Common myeloid progenitor, CD34-positive (primary cell): ENCODE measurements around the gene RIC8A.

ENCODE experiments used
- CTCF ChIA-PET: fragments of 350-600 bp; sonication (Branson Sonifier 250); formaldehyde crosslinking; loops from one replicate; lab custom pipeline; 2021; ENCODE audit warnings: antibody characterized with exemption; lab: Charles Lee
- POLR2A ChIA-PET: fragments of 350-600 bp; sonication (Branson Sonifier 250); formaldehyde crosslinking; loops from one replicate; lab custom pipeline; 2021; ENCODE audit warnings: antibody characterized with exemption; lab: Charles Lee
- DNase-seq, 3 donors: peaks; one replicate each; pipeline versions ENCODE4 v3.0.0 to v3.0.0-alpha.2; 2013
- H3K27ac ChIP-seq, 2 experiments: 1 replicate in 1 of 2; 2 replicates in 1 of 2; pipeline ENCODE4 v1.7.0; 2013; ENCODE audit warnings: inconsistent platforms in 2 of 2, low read length in 2 of 2, mild to moderate bottlenecking in 2 of 2, low read depth in 1 of 2, moderate library complexity in 1 of 2; ENCODE audit not compliant: severe bottlenecking in 2 of 2, insufficient read depth in 1 of 2, poor library complexity in 1 of 2
- H3K27me3 ChIP-seq, 5 experiments: replicated peaks in 2 of 5; 1 replicate in 3 of 5; 2 replicates in 2 of 5; pipeline versions ENCODE4 v1.6.1 to v1.7.0; 2013; ENCODE audit warnings: low read length in 4 of 5, mild to moderate bottlenecking in 2 of 5, moderate library complexity in 2 of 5, inconsistent platforms in 1 of 5; ENCODE audit not compliant: insufficient read depth in 5 of 5, control insufficient read depth in 4 of 5
- H3K36me3 ChIP-seq, 4 experiments: 1 replicate in 2 of 4; 2 replicates in 2 of 4; pipeline versions ENCODE4 v1.6.1 to v1.7.0; 2013; ENCODE audit warnings: low read length in 3 of 4, control low read depth in 1 of 4, mild to moderate bottlenecking in 1 of 4; ENCODE audit not compliant: control insufficient read depth in 4 of 4, insufficient read depth in 4 of 4
- H3K4me1 ChIP-seq, 4 experiments: 1 replicate in 3 of 4; 2 replicates in 1 of 4; pipeline versions ENCODE4 v1.6.1 to v1.7.1; 2013; ENCODE audit warnings: low read length in 3 of 4, mild to moderate bottlenecking in 3 of 4, control low read depth in 1 of 4, inconsistent platforms in 1 of 4, moderate library complexity in 1 of 4; ENCODE audit not compliant: control insufficient read depth in 4 of 4, insufficient read depth in 4 of 4; ENCODE audit errors: control extremely low read depth in 1 of 4
- H3K4me3 ChIP-seq, 7 experiments: 1 replicate in 4 of 7; 2 replicates in 3 of 7; pipeline versions ENCODE4 v1.5.1 to v1.7.0; 2013; ENCODE audit warnings: mild to moderate bottlenecking in 7 of 7, low read length in 6 of 7, moderate library complexity in 6 of 7, inconsistent platforms in 2 of 7, low read depth in 2 of 7, control low read depth in 1 of 7; ENCODE audit not compliant: insufficient read depth in 4 of 7, control insufficient read depth in 1 of 7; ENCODE audit errors: extremely low read depth in 1 of 7
- H3K9me3 ChIP-seq, 5 experiments: 1 replicate in 4 of 5; 2 replicates in 1 of 5; pipeline versions ENCODE4 v1.6.1 to v1.7.1; 2013; ENCODE audit warnings: low read length in 4 of 5, mild to moderate bottlenecking in 2 of 5, inconsistent platforms in 1 of 5, low read depth in 1 of 5, moderate library complexity in 1 of 5; ENCODE audit not compliant: control insufficient read depth in 4 of 5, insufficient read depth in 2 of 5; ENCODE audit errors: control extremely low read depth in 1 of 5
- WGBS: methylation state at CpG from one replicate; pipeline ENCODE4 v1.1.5; 2013; ENCODE audit not compliant: insufficient coverage; 5-methylcytosine and 5-hydroxymethylcytosine counted together

RIC8A gene

DNA sequence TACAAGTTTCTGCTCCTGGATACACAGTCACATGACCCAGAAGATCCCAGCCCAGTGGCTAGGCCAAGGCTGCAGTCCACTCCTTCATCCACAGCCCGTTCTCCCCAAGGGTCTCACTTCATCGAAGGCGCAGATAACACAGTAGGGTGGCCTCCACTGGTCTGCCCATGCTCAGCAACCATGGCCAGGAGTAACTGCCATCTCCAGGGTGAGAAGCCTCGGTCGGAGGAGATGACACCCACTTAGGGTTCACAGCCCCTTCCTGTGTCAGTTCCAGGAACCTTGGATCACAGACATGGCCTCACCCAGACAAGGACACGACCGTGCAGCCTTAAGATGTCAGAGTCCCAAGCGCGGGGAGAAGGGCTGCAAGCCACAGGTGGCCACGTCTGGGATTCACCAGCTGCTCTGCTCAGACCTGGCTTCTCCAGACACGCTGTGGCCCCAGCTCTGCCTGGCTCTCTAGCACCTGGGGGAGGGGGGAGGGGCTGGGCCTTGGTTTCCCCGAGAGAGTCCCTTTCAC lies 2.9 kb upstream of the RIC8A start:
- Histone ChIP-seq H3K9me3 (no peaks in the 10 kb centered on the region), H3K27ac (no peak overlapping the region), H3K4me3 (no peak overlapping the region), H3K4me1 (peaks cover 13 to 69% (median 59%) of the 10 kb centered on the region in 4 experiments), H3K36me3 (peaks cover 2 to 35% (median 20%) of the 10 kb centered on the region in 4 experiments), H3K27me3 (no peaks in the 10 kb centered on the region)
- ChIA-PET POLR2A (no interaction called here), CTCF (interaction anchor here (0.6 to 0.8 kb wide), 2 partner anchors 56 to 323 kb away, joined by 3 read pairs; no protein-coding TSS in a partner anchor)
- DNase-seq, result no peak
- 88% methylated on average over 10 of the region's 12 CpGs for WGBS

DNA sequence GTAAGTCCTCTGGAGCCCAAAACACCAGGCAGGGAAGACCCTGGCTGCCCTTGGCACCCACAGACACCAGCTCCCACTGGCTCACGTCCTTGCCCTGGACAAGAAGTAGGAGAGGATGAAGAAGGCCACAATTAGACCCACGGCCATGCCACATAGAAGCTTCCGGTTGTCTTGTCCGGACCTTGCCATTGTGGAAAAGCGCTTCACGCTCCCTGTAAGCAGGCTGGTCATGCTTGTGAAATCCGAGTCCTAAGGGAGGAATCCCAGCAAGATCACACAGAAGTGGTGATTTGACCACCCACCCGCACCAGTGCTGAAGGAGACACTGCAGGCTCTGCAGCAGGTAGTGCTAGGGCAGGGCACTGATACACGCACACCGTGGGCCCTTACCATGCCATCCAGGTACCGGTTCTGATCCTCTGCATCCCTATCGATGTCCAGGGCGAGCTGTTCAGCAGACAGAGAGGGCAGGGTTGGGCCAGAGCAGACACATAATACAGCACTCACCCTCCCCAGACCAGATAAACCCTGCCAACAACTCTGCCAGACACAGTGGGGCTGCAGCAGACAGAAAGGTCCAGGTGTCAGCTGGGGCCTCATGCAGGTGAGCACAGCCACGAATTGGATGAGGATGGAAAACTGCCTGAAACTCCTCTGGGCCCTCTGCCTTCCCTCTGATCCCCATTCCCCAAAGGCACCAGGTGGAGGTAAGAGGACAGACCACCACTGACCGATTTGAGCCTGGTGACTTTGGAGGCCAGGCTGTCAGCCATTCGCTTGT lies 2.1 kb upstream of the RIC8A start:
- DNase-seq, result no peak
- H3K27ac ChIP-seq, result no peak overlapping the region
- no peak overlapping the region for H3K4me3 ChIP-seq
- WGBS, result 97% methylated on average over 14 of the region's 16 CpGs
- ChIA-PET POLR2A (no interaction called here), CTCF (interaction anchor here (0.6 to 0.8 kb wide), 2 partner anchors 55 to 322 kb away, joined by 3 read pairs; no protein-coding TSS in a partner anchor)
- peaks cover 13 to 77% (median 64%) of the 10 kb centered on the region in 4 experiments for H3K4me1 ChIP-seq
- no peaks in the 10 kb centered on the region for H3K27me3 ChIP-seq
- H3K36me3 ChIP-seq, result peaks cover 2 to 43% (median 26%) of the 10 kb centered on the region in 4 experiments
- H3K9me3 ChIP-seq, result no peaks in the 10 kb centered on the region

DNA sequence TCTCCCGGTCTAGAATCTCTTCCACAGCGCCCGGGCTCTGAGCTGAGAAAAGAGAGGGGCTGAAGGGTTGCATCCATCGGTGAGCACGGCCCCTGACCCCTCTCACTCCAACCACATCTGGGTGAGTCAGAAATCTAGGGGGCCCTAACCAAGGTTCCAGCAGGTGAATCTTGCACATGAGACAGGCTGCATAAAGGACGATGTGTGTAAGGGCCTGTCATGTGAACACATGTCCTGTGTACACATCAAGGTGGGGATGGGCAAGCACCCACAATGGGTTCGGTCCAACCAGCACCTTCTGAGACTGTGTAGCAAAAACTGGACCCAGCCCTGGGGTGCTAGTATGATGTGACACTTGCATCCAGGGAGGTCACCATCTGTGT lies 1.5 kb upstream of the RIC8A start:
- no peak for DNase-seq
- H3K4me3 ChIP-seq, result peak overlapping the region in 5 of 7 experiments; percentile 73 to 99 (median 86)
- H3K27ac ChIP-seq, result peak overlapping the region in 1 of 2 experiments; percentile 90
- peaks cover 4 to 45% (median 31%) of the 10 kb centered on the region in 4 experiments for H3K36me3 ChIP-seq
- POLR2A ChIA-PET, result interaction anchor here (0.6 kb wide), 1 partner anchor 63 kb away, joined by 3 read pairs; no protein-coding TSS in a partner anchor
- no peaks in the 10 kb centered on the region for H3K9me3 ChIP-seq
- CTCF ChIA-PET, result no interaction called here
- peaks cover 13 to 72% (median 64%) of the 10 kb centered on the region in 4 experiments for H3K4me1 ChIP-seq
- 88% methylated on average over 5 of the region's 7 CpGs for WGBS
- no peaks in the 10 kb centered on the region for H3K27me3 ChIP-seq

DNA sequence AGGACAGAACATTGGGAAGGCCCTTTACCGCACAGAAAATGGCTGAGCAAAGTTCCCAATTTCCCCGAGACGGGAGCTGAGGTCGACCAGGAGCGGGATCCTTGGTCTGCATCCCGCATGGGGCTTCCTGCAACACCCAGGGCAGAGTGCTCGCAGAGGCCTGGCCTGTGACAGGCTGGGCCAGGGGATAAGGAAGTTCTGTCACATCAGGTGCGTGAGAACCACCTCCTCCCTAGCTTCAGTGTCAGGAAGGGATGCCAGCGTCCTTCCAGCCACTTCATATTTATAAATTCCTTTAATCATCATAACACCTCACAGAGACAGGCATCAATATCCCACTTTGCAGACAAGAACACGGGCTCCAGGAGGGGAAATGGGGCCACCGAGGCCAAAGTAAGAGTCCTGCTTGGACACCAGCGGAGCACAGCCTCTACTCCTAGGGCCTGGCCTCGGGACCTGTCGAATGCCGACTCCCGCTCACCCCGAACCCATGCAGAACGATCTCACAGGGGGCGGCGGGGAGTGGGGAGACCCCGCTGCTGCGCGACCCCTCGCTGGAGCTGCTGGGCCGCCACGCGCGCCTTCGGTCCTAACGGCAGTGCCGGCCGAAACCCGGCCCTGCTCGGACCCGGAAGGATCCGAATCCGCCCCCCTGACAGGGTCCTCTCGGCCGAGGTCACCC lies 841 bp upstream of the RIC8A start:
- Histone ChIP-seq H3K36me3 (peaks cover 7 to 51% (median 38%) of the 10 kb centered on the region in 4 experiments), H3K27ac (peak overlapping the region; percentile 56 to 90), H3K9me3 (no peaks in the 10 kb centered on the region), H3K4me1 (peaks cover 13 to 67% (median 59%) of the 10 kb centered on the region in 4 experiments), H3K27me3 (no peaks in the 10 kb centered on the region), H3K4me3 (peak overlapping the region; percentile 71 to 99 (median 85))
- ChIA-PET POLR2A (interaction anchor here (0.6 to 1.5 kb wide), 4 partner anchors 30 to 62 kb away, joined by 3 to 11 read pairs (median 4); partner anchors contain the start of genes PSMD13 and SIRT3), CTCF (interaction anchor here (0.9 to 1.9 kb wide), 5 partner anchors 11 to 47 kb away, joined by 3 to 5 read pairs (median 3); no protein-coding TSS in a partner anchor)
- DNase-seq, result peak in 2 of 3 donors; percentile 35 to 40
- WGBS, result 1% methylated on average over 37 of the region's 39 CpGs

DNA sequence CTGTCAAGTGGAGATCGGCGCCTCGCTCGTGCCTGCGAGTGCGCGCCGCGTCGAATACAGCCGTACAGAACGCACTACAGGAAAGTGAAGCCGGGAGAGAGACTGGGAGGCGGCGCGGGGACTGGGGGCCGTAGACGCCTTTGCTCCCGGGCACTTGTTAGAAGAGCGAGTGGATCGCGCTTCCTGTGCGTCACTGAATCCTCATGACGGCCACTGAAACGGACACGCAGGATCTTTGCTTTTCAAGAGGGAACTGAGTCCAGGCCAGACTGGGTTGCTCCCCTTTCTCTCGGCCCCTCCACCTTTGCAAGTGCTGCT lies 314 bp downstream of the RIC8A start:
- no peak for DNase-seq
- H3K4me1 ChIP-seq, result peaks cover 9 to 56% (median 48%) of the 10 kb centered on the region in 4 experiments
- CTCF ChIA-PET, result interaction anchor here (1.0 to 1.9 kb wide), 6 partner anchors 9 to 241 kb away, joined by 3 to 5 read pairs (median 3); no protein-coding TSS in a partner anchor
- H3K4me3 ChIP-seq, result peak overlapping the region; percentile 79 to 99 (median 92)
- H3K27me3 ChIP-seq, result no peaks in the 10 kb centered on the region
- POLR2A ChIA-PET, result interaction anchor here (0.7 to 1.5 kb wide), 4 partner anchors 9 to 43 kb away, joined by 3 to 11 read pairs (median 4); partner anchors contain the start of genes PSMD13 and SIRT3
- H3K9me3 ChIP-seq, result no peaks in the 10 kb centered on the region
- H3K36me3 ChIP-seq, result peaks cover 10 to 62% (median 49%) of the 10 kb centered on the region in 4 experiments
- WGBS, result under 1% methylated on average over 16 of the region's 27 CpGs
- H3K27ac ChIP-seq, result peak overlapping the region; percentile 92 to 97

DNA sequence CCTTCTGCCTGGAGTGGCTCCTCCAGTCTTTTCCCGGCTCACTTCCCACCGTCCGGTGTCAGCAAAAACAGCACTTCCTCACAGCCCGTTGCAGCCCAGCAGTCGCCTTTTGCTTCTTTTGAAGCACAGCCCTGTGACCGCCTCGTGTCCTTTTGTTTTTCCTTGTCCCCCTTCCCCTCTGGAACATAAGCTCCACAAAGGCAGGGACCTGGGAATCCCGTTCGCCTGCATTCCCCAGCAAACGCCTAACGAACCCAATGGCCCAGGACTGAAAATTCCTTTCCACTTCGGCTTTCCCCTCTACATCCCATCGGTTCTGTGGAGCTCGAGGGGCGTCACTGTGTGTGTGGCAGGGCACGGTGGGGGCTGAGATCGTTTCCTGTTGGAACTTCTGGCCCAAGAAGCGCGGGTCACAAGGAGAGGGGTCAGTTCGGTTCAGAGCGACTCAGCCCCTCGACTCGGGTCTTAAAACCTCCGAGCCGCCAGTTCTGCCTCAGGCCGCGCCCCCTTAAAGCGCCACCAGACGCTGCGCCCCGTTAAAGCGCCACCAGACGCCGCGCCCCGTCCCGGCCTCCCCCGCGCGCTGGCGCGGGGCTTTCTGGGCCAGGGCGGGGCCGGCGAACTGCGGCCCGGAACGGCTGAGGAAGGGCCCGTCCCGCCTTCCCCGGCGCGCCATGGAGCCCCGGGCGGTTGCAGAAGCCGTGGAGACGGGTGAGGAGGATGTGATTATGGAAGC lies 841 bp downstream of the RIC8A start:
- H3K4me1 ChIP-seq, result peaks cover 5 to 50% (median 43%) of the 10 kb centered on the region in 4 experiments
- WGBS, result under 1% methylated on average over 44 of the region's 57 CpGs

More for the DNA sequence above, 841 bp downstream of the RIC8A start:
- Histone ChIP-seq H3K27me3 (no peaks in the 10 kb centered on the region), H3K9me3 (no peaks in the 10 kb centered on the region), H3K27ac (peak overlapping the region; percentile 92 to 97), H3K4me3 (peak overlapping the region; percentile 79 to 99 (median 92)), H3K36me3 (peaks cover 15 to 65% (median 53%) of the 10 kb centered on the region in 4 experiments)
- POLR2A ChIA-PET, result interaction anchor here (0.5 to 1.5 kb wide), 3 partner anchors 9 to 204 kb away, joined by 3 to 11 read pairs (median 4); partner anchors contain the start of genes PSMD13 and SIRT3
- CTCF ChIA-PET, result interaction anchor here (0.7 to 2.1 kb wide), 7 partner anchors 13 to 240 kb away, joined by 3 to 7 read pairs (median 3); partner anchors contain the start of gene SIRT3
- DNase-seq, result peak; percentile 80 to 93 (median 88)
